GM12878 (cell line): ENCODE results near the gene CCHCR1. TPM values are rescaled to one million over a fixed set of nuclear protein-coding genes. Genes with fewer than 3 reads are reported as not detected.

ENCODE experiments used
- ATAC-seq: fragments of 200-7000 bp; cut with Tn5 transposase; 3 replicates; pipeline ENCODE4 v1.9.1; 2020; ENCODE audit warnings: mild to moderate bottlenecking, moderate library complexity
- BruUV-seq: library from RNA; stranded (reverse); fragments of 400-500 nt; replicated peaks from 2 replicates; lab custom pipeline; 2021; lab: Mats Ljungman, UMichigan
- CTCF ChIA-PET: fragments of 300-600 bp; sonication (Branson Sonifier 250); formaldehyde crosslinking; extraction: SDS; loops from one replicate; lab custom pipeline; 2021; ENCODE audit warnings: inconsistent platforms; lab: Yijun Ruan, JAX
- POLR2A ChIA-PET: fragments of 350-600 bp; formaldehyde crosslinking; extraction: SDS; loops from one replicate; lab custom pipeline; 2021; ENCODE audit warnings: inconsistent platforms; lab: Charles Lee
- RAD21 ChIA-PET: fragments of 300-600 bp; sonication (Branson Sonifier 250); formaldehyde crosslinking; loops from one replicate; lab custom pipeline; 2023; ENCODE audit warnings: antibody characterized with exemption; ENCODE audit not compliant: unreplicated experiment; lab: Charles Lee
- SMC1A ChIA-PET: fragments of 300-600 bp; sonication (Branson Sonifier 250); formaldehyde crosslinking; loops from one replicate; lab custom pipeline; 2023; ENCODE audit not compliant: unreplicated experiment, uncharacterized antibody; lab: Charles Lee
- DNase-seq: peaks from one replicate; pipeline ENCODE4 v3.0.0-alpha.2; 2011; ENCODE audit warnings: low read depth, low spot score
- FAIRE-seq: peaks from 3 replicates; lab custom pipeline; 2011; peaks lifted over from hg19 to GRCh38; lab: Jason Lieb, UNC
- H2AFZ ChIP-seq: 2 replicates; pipeline ENCODE4 v1.6.0; 2011; ENCODE audit warnings: low read depth, low read length, control low read depth; ENCODE audit not compliant: control insufficient read depth
- H3K27ac ChIP-seq: 2 replicates; pipeline ENCODE4 v1.5.1; 2011; ENCODE audit warnings: control low read depth; ENCODE audit not compliant: control insufficient read depth, insufficient read depth
- H3K27me3 ChIP-seq, 2 experiments: replicated peaks in 1 of 2; 2 replicates each; pipeline versions ENCODE4 v1.6.0 to v1.6.1; 2011; ENCODE audit warnings: low read length in 1 of 2; ENCODE audit not compliant: control insufficient read depth in 2 of 2, insufficient read depth in 2 of 2
- H3K36me3 ChIP-seq, 2 experiments: 2 replicates each; pipeline ENCODE4 v1.5.1; 2011; ENCODE audit warnings: low read length in 1 of 2; ENCODE audit not compliant: control insufficient read depth in 2 of 2, insufficient read depth in 2 of 2
- H3K4me1 ChIP-seq: 2 replicates; pipeline ENCODE4 v1.6.1; 2011; ENCODE audit warnings: mild to moderate bottlenecking, low read length, moderate library complexity, mixed read lengths; ENCODE audit not compliant: control insufficient read depth, insufficient read depth
- H3K4me2 ChIP-seq: 2 replicates; pipeline ENCODE4 v1.6.0; 2011; ENCODE audit warnings: control low read depth; ENCODE audit not compliant: control insufficient read depth, insufficient read depth
- H3K4me3 ChIP-seq: fragments of 200-600 bp; sonication (generic); 2 replicates; pipeline ENCODE4 v1.5.1; 2016
- H3K79me2 ChIP-seq: 2 replicates; pipeline ENCODE4 v1.6.0; 2011; ENCODE audit warnings: low read length; ENCODE audit not compliant: control insufficient read depth, insufficient read depth
- H3K9ac ChIP-seq: 2 replicates; pipeline ENCODE4 v1.8.0; 2011; ENCODE audit warnings: low read length, control low read depth, mixed read lengths; ENCODE audit not compliant: control insufficient read depth, insufficient read depth
- H3K9me3 ChIP-seq: replicated peaks from 3 replicates; pipeline ENCODE4 v1.5.1; 2011; ENCODE audit warnings: mild to moderate bottlenecking, low read length; ENCODE audit not compliant: control insufficient read depth, insufficient read depth
- H4K20me1 ChIP-seq: 2 replicates; pipeline ENCODE4 v1.6.0; 2011; ENCODE audit not compliant: control insufficient read depth, insufficient read depth
- ATF7 ChIP-seq: fragments of 450-650 bp; IDR thresholded peaks from 2 replicates; pipeline ENCODE4 v1.6.1; 2016; ENCODE audit warnings: low read depth, mild to moderate bottlenecking
- CEBPZ ChIP-seq: fragments of 150-350 bp; IDR thresholded peaks from 2 replicates; pipeline ENCODE4 v1.6.1; 2016; ENCODE audit warnings: low read depth, low read length
- E4F1 ChIP-seq: fragments of 450-650 bp; IDR thresholded peaks from 2 replicates; pipeline ENCODE4 v1.6.1; 2018; ENCODE audit warnings: borderline replicate concordance, mild to moderate bottlenecking; ENCODE audit not compliant: partially characterized antibody
- EP300 ChIP-seq, 2 experiments: fragments of 150-350 bp in 1 of 2; IDR thresholded peaks; 2 replicates each; pipeline ENCODE4 v1.6.1; 2011 to 2012; ENCODE audit warnings: low read depth in 2 of 2, low read length in 2 of 2, borderline replicate concordance in 1 of 2, improper control_type of control experiment in 1 of 2, inconsistent platforms in 1 of 2; ENCODE audit not compliant: control insufficient read depth in 1 of 2
- WGBS: methylation state at CpG from one replicate; pipeline ENCODE4 v1.1.6; 2016; ENCODE audit warnings: low lambda C conversion rate; ENCODE audit not compliant: insufficient replicate concordance, insufficient coverage; ENCODE audit errors: missing lambda C conversion rate; 5-methylcytosine and 5-hydroxymethylcytosine counted together
- in situ Hi-C: fragments of 300-500 bp; cut with MboI; formaldehyde crosslinking; loops from 9 replicates; pipeline ENCODE4 v1.14.3; 2018; ENCODE audit warnings: mixed read lengths
- intact Hi-C: fragments of 100-400 bp; cut with micrococcal nuclease; formaldehyde crosslinking; loops from one replicate; pipeline ENCODE4 v1.14.2; 2022; ENCODE audit not compliant: unreplicated experiment
- polyA plus RNA-seq, 11 experiments: library from polyadenylated mRNA; depleted of rRNA in 4 of 11; unstranded in 6 of 11; stranded (reverse) in 5 of 11; fragments of >200 nt; fragmentation: Nextera tagmentation in 4 of 11; fragmentation: Illumina TruSeq in 1 of 11; extraction: Ambion mirVana in 4 of 11; extraction: Trizol in 1 of 11; gene quantifications; 1 replicate in 1 of 11; 2 replicates in 10 of 11; pipeline versions ENCODE4 v1.2.1 to v1.2.3, GENCODE V29; 2011 to 2016; ENCODE audit warnings: inconsistent platforms in 2 of 11, missing spikeins in 2 of 11, low read depth in 1 of 11
- total RNA-seq, 4 experiments: library from RNA; depleted of rRNA in 3 of 4; stranded (reverse); fragments of >200 nt in 3 of 4; fragmentation: Illumina TruSeq in 1 of 4; extraction: Trizol in 1 of 4; gene quantifications; 2 replicates each; pipeline versions ENCODE4 v1.2.1 to v1.2.3, GENCODE V29; 2013 to 2021

Gene CCHCR1
- total and polyA plus RNA-seq, 10 of the 15 experiments (the other 5 are each of a cell fraction or from before 2014, with no cell fraction given), result 1.0 to 35.2 (median 24.7) TPM

DNA sequence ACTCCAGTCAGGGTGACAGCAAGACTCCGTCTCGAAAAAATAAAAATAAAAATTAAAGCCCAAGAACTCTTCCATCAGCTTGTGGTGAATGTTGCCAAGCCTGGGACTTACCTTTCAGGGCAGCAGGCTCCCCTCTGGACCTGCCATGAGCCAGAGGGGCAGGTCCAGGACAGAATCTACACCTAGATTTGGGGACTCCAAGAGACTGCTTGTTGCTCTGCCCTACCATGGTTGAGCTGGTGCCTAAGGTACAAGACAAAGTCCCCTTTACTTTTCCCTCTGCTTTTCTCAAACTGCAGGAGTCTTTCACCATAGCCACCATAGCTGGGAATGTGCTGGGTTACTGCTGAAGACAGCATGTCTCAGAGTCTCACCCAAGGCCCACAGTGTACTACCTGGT, 54.5 kb downstream of the CCHCR1 start:
- FAIRE-seq, result no peak
- no peaks in the 10 kb centered on the region for H4K20me1 ChIP-seq
- DNase-seq, result no peak
- in situ Hi-C loops, result no loop called here
- peaks cover 0 to 2% of the 10 kb centered on the region in 2 experiments; a peak in 1 of 4 replicates for H3K27me3 ChIP-seq
- intact Hi-C loops, result no loop called here
- ChIA-PET CTCF (interaction anchor here (0.6 to 1.0 kb wide), 2 partner anchors 24 to 188 kb away, joined by 3 read pairs; no protein-coding TSS in a partner anchor), RAD21 (no interaction called here), SMC1A (interaction anchor here (0.6 kb wide), 1 partner anchor 48 kb away, joined by 3 read pairs; no protein-coding TSS in a partner anchor), POLR2A (no interaction called here)
- no peak for ATAC-seq
- no peak overlapping the region for H3K27ac ChIP-seq
- H3K4me1 ChIP-seq, result no peaks in the 10 kb centered on the region
- H3K4me3 ChIP-seq, result no peak overlapping the region
- H3K9me3 ChIP-seq, result no peaks in the 10 kb centered on the region
- no peak overlapping the region for H3K4me2 ChIP-seq
- H2AFZ ChIP-seq, result no peak overlapping the region
- 46% methylated on average over 2 of the region's 2 CpGs for WGBS
- no peak for TF ChIP-seq EP300 (IDR thresholded peaks at IDR 0.05; ENCODE audit: borderline replicate concordance in 1 of 2, control insufficient read depth in 1 of 2, low read depth in 2 of 2, low read length in 2 of 2)
- no peak for TF ChIP-seq ATF7
- no peak for TF ChIP-seq E4F1
- no peak for TF ChIP-seq CEBPZ
- no TSS peak for BruUV-seq
- H3K79me2 ChIP-seq, result no peaks in the 10 kb centered on the region
- no peaks in the 10 kb centered on the region for H3K36me3 ChIP-seq
- no peak overlapping the region for H3K9ac ChIP-seq
